Inferior parietal cortex (tissue), 1 donor: ENCODE results near the gene SREK1IP1.

ENCODE experiments used
- DNase-seq: peaks from one replicate; pipeline ENCODE4 v3.0.0-alpha.2; 2016; ENCODE audit errors: extremely low spot score

SREK1IP1 gene

GRCh38 chr5:64688391-64688790, 80.1 kb downstream of the SREK1IP1 start:
- DNase-seq = no peak

GRCh38 chr5:64685866-64686265, 82.6 kb downstream of the SREK1IP1 start:
- DNase-seq = no peak

GRCh38 chr5:64682608-64683007, 85.9 kb downstream of the SREK1IP1 start:
- DNase-seq = no peak

- DNase-seq = no peak
These were observed 88.2 kb downstream of the SREK1IP1 start for GRCh38 chr5:64680289-64680688.

GRCh38 chr5:64678374-64678773, 90.1 kb downstream of the SREK1IP1 start:
- DNase-seq = peak; percentile 4

- no peak for DNase-seq
These were observed 96.8 kb downstream of the SREK1IP1 start for GRCh38 chr5:64671678-64672077.

- no peak for DNase-seq
These were observed 98.2 kb downstream of the SREK1IP1 start for GRCh38 chr5:64670277-64670676.
